HS-27A (cell line): Measurements from ENCODE around the gene PCDHA10.
"Not testable (repeated sequence)": the region's sequence is repeated elsewhere in the genome, so short reads cannot be mapped to it uniquely, and the experiment has no call there.

Experiments
- DNase-seq: peaks from one replicate; pipeline ENCODE4 v3.0.0-alpha.2; 2012; ENCODE audit warnings: low read depth, missing footprints

PCDHA10 gene

GRCh38 chr5:140842798-140843733, 12.6 kb upstream of the PCDHA10 start:
- DNase-seq: no peak

GRCh38 chr5:140848139-140849102, 7.3 kb upstream of the PCDHA10 start, which contains the start of gene PCDHA9:
Gene PCDHA9, plus strand, starts transcription at chr5:140848382. Its CDS starts 114 bp downstream, at chr5:140848496.
- DNase-seq: not testable (repeated sequence)

- not testable (repeated sequence) for DNase-seq
These were observed 5.7 kb upstream of the PCDHA10 start for GRCh38 chr5:140849831-140850634.

- DNase-seq: no peak
These were observed 1.7 kb downstream of the PCDHA10 start for GRCh38 chr5:140857177-140857986.

GRCh38 chr5:140857987-140858240, 2.2 kb downstream of the PCDHA10 start:
- DNase-seq: no peak

DNA sequence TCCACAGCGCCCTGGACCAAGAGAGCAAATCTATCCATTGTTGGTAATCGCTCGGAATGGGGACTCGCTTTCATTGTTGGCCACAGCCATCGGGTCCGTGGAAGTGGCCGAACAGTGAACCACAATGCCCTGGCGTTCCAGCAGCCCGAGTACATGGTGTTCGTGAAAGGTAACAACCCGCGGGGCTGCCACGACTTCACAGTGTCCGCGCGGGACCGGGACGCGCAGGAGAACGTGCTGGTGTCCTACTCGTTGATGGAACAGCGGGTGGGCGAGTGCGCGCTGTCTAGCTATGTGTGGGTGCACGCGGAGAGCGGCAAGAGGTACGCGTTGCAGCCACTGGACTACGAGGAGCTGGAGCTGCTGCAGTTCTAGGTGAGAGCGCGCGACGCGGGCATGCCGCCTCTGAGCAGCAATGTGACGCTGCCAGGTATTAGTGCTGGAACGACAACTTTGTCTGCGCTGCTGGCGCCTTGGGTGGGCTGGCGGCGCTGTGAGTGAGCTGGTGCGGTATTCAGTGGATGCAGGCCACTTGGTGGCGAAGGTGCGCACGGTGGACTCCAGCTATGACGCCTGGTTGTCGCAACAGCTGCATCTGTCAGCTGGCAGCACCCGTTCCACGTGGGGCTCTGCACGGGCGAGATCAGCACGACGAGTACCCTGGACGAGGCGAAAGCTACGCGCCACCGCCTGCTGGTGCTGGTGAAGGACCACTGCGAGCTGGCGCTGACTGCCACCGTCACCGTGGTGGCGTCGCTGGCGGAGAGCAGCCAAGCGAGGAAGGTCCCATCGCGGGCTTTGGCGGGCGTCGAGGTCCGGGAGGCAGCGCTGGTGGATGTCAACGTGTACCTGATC, 7.0 kb downstream of the PCDHA10 start:
- DNase-seq: no peak

- DNase-seq: no peak
These were observed 13.2 kb downstream of the PCDHA10 start, which contains the start of gene PCDHA11 for GRCh38 chr5:140868721-140869554. Gene PCDHA11, plus strand, starts transcription at chr5:140868957. Its CDS starts 147 bp downstream, at chr5:140869104.

DNA sequence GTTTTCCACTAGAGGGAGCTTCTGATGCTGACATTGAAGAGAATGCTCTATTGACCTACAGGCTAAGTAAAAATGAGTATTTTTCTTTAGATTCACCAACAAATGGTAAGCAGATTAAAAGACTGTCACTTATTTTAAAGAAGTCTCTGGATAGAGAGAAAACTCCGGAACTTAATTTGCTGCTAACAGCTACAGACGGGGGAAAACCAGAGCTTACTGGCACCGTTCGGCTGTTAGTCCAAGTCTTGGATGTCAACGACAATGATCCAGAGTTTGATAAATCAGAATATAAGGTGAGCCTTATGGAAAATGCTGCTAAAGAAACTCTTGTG, 13.8 kb downstream of the PCDHA10 start:
- no peak for DNase-seq

DNA sequence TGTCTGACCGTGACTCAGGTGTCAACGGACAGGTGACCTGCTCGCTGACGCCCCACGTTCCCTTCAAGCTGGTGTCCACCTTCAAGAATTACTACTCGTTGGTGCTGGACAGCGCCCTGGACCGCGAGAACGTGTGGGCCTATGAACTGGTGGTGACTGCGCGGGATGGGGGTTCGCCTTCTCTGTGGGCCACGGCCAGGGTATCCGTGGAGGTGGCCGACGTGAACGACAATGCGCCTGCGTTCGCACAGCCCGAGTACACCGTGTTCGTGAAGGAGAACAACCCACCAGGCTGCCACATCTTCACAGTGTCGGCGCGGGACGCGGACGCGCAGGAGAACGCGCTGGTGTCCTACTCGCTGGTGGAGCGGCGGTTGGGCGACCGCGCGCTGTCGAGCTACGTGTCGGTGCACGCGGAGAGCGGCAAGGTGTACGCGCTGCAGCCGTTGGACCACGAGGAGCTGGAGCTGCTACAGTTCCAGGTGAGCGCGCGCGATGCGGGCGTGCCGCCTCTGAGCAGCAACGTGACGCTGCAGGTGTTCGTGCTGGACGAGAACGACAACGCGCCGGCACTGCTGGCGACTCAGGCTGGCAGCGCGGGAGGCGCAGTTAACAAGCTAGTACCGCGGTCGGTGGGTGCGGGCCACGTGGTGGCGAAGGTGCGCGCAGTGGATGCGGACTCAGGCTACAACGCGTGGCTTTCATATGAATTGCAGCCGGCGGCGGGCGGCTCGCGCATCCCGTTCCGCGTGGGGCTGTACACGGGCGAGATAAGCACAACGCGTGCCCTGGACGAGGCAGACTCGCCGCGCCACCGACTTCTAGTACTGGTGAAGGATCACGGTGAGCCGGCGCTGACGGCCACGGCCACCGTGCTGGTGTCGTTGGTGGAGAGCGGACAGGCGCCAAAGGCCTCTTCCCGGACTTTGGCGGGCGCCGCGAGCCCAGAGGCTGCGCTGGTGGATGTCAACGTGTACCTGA, 14.8 kb downstream of the PCDHA10 start:
- no peak for DNase-seq

GRCh38 chr5:140875085-140876065, 19.7 kb downstream of the PCDHA10 start, which contains the start of gene PCDHA12:
Gene PCDHA12, plus strand, starts transcription at chr5:140875308. Its CDS starts 165 bp downstream, at chr5:140875473.
- DNase-seq: no peak

- not testable (repeated sequence) for DNase-seq
These were observed 21.0 kb downstream of the PCDHA10 start for GRCh38 chr5:140876541-140877261.

DNA sequence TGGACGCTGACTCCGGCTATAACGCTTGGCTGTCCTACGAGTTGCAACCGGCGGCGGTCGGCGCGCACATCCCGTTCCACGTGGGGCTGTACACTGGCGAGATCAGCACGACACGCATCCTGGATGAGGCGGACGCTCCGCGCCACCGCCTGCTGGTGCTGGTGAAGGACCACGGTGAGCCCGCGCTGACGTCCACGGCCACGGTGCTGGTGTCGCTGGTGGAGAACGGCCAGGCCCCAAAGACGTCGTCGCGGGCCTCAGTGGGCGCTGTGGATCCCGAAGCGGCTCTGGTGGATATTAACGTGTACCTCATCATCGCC, 21.5 kb downstream of the PCDHA10 start:
- no peak for DNase-seq

GRCh38 chr5:140881889-140882590, 26.3 kb downstream of the PCDHA10 start, which contains the start of gene PCDHA13:
Gene PCDHA13, plus strand, starts transcription at chr5:140882124. Its CDS starts 145 bp downstream, at chr5:140882269.
- no peak for DNase-seq

- DNase-seq: no peak
These were observed 26.8 kb downstream of the PCDHA10 start for GRCh38 chr5:140882591-140882899.

DNA sequence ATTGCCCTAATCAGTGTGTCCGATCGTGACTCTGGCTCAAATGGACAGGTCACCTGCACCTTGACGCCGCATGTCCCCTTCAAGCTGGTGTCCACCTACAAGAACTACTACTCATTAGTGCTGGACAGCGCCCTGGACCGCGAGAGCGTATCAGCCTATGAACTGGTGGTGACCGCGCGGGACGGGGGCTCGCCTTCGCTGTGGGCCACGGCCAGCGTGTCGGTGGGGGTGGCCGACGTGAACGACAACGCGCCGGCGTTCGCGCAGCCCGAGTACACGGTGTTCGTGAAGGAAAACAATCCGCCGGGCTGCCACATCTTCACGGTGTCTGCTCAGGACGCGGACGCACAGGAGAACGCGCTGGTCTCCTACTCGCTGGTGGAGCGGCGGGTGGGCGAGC, 27.7 kb downstream of the PCDHA10 start:
- no peak for DNase-seq
